Fibroblast of peridontal ligament (primary cell): ENCODE data around the gene TMEM60.
"Not testable (repeated sequence)": the region's sequence is repeated elsewhere in the genome, so short reads cannot be mapped to it uniquely, and the experiment has no call there.

ENCODE experiments used
- DNase-seq: peaks from one replicate; pipeline ENCODE4 v3.0.0-alpha.2; 2010; ENCODE audit errors: extremely low read depth

The TMEM60 gene

DNA sequence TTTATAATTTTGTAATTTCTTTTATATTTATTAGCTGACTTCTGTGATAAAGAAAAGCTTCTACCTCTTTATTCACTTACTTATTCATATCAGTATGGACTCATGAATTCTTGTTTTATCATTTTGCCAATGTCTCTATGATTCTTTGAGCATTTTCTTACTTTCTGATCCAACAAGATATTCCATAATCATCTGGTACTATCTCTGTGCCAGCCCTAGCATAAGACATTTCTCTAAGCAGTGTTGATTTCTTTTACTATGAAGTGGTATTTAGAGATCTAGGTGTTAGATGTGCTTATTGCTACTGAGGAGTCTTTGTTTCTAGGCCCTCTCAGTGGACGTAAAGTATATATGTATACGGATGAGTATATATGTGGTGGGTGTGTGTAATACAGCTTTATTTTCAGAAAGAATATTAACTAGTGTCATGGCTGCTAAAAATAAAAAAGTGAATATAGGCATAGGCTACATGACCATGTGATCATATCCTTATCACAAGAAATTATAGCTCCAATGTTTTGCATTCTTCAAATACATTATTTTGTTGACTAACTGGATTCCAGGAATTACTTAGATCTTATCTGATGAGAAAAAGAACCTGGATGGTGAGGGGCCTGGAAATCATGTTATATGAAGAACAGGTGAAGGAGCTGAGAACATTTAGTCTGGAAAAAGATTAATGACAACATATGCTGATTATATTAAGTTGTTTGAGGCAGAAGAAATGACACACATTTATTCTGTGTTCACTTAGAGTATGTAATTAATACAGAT lies 13.5 kb upstream of the TMEM60 start:
- DNase-seq, result no peak

DNA sequence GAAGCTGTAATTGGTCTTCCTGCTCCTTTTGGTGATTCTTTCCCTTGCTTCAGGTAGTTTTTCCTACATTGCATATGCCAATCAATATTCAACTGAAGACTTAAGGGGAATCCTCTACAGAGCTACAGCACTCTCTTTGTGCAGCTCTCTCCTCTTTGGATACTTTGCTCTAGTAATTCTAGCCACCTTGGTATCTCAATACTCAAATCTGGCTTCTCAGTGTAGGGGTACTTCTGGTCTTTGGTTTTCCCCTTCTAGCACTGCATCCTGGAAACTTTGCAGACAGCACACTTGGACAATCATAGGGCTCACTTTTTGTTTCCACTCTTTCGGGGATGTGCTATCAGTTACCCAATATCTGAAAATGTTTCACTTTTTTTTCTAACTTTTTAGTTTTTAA lies 10.3 kb upstream of the TMEM60 start:
- DNase-seq, result no peak

DNA sequence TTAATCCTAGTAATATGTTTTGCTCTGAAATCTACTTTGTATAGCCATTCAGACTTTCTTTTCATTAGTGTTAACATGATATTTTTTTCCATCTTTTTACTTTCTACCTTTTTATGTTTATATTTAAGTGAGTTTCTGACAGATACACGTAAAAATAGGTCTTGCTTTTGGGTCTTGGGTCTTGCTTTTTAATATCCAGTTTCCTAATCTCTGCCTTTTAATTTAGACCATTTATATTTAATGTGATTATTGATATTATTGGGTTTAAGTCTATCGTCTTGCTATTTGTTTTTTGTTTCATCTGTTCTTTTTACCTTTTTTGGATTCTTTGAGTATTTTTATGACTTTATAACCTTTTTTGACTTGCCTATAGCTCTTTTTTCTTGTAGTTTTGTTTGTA lies 8.2 kb upstream of the TMEM60 start:
- no peak for DNase-seq

DNA sequence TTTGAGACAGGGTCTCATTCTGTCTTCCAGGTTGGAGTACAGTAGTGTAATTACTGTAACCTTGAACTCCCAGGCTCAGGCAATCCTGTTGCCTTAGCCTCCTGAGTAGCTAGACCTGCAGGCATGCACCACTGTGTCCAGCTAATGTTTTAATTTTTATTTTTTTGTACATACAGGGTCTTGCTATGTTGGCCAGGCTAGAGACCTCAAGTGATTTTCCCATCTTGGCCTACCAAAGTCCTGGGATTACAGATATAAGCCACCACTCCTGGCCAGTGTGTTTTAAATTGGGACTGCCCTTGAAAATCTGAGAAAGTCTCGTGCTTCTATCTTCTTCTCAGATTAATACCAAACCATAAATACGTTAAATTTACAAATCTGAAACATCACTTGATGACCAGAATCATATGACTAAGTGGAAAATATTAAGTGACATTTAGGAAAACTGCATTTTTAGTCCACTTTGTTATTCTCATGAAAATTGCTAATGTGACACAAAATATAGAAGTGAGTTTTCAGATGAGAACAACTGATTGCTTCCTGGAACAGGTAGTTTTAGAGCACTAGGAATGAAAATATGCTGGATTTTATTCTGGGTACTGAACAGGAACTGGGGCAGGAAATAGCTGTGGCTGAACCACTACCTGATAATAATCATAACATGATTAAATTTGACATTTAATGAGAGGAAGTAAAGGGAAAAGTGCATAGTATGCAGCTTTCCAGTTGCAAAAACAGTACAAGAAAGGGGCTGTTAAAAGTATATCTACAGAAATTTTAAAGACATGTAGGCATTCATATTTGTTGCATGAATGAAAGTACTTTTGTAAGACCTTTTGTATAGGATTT lies 4.5 kb upstream of the TMEM60 start:
- DNase-seq, result no peak

DNA sequence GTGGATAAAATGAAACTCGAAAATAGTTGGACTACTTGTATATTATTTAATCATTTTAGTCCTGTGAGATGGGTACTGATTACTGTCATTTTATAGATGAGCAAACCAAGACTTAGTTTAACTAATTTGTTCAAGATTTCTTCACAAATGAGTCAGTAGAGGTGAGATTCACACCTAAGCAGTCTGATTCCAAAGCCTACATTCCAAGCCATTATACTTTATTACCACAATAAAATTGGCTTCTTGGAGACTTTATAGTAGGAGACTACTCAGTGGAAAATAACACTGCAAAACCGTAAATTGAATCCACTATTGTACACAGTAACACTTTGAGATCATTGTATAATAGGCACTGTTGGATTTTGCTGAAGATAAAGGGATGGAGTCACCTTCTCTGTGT lies 2.5 kb upstream of the TMEM60 start:
- no peak for DNase-seq

DNA sequence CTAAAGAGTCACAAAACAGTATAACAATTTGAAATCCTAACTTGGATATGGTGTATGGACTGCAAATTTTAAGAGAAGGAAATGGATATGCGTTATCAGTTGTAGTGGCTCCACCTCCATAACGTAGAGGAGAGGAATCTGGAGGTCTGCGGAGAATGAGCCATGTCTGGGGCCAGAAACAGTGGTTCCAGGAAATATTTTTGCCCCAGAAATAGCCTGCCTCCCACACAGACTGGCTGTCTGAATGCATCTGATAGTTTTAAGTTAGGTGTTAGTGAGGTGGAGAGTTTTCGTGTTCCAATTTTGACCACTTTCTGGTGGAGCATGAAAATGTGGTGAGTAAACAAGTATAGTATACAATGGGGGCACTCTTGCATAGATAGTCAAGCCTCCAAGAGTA lies 1.9 kb upstream of the TMEM60 start:
- no peak for DNase-seq

DNA sequence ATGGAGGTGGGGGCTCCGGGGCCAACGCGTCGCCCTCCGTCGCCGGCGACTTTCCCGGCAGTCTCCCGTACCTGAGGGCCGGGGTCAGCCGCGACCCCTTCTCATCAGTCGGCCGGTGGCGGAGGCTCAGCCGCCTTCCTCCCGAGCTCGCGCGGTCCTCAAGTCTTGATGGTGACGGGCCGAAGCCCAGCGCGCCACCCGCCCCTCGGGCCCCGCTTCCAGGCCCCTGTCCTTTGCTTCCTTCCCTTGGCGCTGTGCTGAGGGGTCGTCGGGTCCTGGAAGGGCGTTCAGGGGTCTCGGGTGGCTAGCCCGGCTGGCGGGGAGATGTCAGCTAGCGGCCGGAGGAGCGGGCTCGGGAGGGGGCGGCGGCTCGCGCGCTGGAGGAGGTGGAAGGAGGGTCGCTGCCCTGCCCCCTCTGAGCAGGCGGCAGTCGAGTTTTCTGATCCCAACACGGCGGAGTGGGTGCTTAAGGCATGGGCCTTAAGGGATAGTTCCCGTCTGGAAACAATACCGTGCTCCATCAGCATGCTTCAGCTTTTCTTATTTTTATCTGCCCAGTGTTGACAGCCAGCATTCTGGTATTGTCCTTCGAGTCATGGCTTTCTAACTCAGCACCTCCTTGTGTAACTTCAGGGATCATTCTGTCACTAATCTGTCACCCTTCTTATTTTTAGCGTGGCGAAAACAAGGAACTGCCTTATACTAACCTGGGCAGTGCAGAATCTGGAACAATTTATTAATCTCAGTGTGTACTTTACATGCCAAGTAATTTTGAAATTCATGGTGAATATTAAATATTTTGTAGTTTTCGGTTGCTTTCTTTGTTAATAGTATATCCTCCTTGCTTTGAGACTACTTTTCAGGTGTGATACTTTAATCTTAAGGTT lies 1.1 kb upstream of the TMEM60 start:
- DNase-seq, result peak; percentile 38

DNA sequence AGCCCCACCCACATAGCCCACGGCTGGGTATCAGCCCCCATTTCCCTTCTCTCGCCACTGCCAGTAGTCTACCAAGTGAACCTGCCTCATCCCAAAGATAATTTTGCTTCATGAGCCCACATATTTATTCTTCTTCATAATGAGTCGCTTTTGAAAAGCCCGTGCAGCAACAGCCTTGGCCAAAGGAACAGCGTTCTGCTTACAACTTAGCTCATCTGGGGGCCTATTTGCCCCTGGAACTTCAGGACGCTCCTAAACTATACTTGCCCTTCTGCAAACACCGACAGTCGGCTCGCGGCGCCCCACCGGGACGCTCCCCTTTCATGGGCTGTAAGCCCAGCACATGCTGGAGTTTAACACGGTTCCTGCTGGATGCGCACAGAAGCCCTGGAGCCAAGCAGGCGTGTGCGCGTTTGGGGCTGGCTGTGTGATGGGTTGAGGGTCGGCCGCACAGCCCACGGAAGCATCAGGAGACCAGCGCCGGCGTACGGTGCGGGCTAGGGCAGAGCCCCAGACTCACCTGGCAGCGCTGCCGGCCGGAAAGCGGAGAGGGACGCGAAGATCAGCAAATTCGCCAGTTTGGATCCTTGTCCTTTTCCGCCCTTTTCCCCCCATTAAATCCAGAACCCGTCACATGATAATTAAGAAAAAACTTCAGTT lies 370 bp downstream of the TMEM60 start:
- DNase-seq, result peak; percentile 33

DNA sequence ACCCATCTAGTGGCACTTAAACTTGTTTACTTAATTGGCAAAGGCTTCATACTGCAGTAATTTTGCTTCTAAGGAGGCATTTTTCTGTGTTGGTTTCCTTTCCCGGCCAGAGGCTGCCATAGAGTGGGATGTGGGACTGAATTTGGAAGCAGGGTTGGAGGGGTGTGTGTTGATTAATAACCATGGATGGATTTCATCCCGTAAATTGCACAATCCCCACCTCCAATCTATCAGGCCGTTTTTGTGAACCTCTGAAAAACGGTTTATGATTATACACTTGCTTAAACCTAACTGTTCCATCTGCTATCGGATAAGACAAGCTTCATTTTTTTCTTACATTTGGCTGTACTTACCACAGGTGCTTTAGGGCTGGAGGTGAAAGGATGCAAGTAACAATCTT lies 1.3 kb downstream of the TMEM60 start:
- no peak for DNase-seq

DNA sequence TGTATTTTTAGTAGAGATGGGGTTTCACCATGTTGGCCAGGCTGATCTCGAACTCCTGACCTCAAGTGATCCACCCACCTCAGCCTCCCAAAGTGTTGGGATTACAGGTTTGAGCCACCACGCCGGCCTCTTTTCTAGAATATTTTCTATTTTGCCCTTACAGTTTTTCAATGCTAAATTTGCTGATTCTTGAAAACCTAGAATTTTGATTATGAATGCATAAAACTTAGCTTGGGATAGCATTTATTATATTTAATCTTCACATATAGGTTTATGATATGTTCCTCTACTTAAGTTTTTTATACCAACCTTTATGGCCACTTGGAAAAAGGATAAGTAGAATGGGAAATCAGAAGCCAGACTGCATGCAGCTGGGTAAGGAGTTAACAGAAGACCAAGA lies 2.1 kb downstream of the TMEM60 start:
- no peak for DNase-seq

DNA sequence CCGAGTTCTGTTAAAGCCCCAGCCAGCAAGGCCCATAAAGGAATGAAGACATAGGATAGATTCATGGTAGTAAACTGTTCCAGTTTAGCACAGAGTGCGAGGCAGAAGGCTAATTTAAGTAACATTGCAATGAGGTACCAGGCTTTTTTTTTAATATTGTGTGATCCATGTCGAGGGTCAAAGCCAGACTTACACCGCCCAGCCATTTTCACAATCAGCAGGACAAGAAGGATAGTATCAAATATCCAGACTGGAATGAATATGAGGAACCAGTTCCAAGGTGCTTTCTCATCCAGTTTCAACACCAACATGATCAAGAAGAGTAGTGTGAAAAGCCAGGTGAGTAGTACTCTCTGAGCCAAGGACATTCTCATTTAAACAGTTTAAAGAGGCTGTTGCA lies 4.2 kb downstream of the TMEM60 start:
- DNase-seq, result no peak

DNA sequence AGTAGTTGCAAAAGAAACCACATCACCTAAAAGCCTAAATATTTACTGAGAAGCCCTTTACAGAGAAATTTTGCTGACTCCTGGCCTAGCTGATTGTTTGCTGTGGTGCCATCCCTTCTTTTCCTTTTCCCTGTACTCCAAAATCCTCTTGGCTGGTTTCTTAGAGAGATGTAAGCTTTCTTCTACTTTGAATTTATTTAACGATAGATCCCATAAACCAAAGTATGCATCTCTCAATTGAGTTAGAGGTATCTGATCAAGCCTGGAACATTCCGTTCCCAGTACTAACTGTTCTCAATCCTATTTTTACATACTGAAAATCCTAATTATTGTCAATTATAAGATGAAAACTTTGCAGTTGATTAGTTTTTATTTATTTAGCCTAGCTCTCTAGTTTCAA lies 6.3 kb downstream of the TMEM60 start:
- no peak for DNase-seq

DNA sequence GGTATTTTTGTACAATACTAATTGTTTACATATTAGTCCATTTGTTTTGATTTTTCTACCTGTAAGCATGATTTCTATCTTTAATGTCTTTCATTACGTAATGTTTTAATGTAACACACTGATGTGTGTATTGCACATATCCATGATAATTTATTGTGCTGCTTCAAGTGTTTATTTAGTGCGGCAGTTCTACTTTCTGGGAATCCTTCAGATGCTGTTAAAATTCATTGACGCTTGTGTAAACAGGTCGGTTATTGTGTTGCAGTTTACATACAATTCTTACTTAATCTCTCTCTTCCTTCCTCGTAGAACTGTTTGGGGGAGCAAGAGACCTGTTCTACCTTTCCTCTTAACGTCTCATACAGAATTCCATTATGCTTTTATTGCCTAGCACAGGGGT lies 6.9 kb downstream of the TMEM60 start:
- DNase-seq, result no peak

DNA sequence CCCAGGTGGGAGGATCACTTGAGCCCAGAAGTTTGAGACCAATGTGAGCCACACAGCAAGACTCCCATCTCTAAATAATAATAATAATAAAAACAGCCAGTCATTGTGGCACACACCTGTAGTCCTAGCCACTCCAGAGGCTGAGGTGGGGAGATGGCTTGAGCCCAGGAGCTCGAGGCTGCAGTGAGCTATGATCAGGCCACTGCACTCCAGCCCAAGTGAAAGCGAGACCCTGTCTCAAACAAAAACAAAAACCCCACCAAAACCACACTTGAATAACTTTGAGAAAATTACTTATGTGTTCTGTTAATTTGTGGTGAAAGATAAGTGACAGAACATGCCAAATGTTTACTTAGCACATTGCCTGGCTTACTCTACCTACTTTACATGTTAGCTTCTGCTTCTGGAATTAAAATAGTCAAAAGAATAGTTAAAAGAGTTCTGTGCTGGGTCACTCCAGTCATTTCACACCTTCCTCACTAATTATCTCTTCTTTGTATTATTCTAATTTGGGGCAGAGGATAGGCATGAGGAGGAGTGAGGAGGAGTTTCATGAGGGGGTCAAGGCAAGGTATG lies 9.8 kb downstream of the TMEM60 start:
- no peak for DNase-seq

DNA sequence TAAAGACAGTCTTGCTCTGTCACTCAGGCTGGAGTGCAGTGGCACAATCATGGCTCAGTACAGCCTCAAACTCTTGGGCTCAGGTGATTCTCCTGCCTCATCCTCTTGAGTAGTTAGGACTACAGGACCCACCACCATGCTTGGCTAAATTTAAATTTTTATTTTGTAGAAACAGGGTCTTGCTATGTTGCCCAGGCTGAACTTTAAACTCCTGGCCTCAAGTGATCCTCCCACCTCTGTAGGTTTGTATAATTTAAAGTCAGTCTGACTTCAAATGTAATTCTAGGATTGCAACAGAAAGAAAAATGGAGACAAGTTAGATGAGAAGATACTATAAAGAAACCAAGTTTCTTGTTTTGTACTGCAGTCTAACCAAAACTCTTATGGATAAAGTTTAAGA lies 11.5 kb downstream of the TMEM60 start:
- no peak for DNase-seq

DNA sequence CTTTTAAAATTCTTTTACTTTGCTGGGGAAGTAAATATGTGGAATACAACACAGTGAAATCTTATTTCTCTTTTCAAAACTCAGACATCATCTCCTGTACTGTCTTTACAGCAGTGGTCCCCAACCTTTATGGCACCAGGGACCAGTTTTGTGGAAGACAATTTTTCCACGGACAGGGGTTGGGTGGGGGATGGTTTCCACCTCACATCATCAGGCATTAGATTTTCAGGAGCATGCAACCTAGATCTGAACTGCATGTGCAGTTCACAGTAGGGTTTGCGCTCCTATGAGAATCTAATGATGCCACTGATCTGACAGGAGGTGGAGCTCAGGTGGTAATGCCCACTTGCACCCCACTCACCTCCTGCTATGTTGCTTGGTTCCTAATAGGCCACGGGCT lies 12.2 kb downstream of the TMEM60 start:
- DNase-seq, result no peak

DNA sequence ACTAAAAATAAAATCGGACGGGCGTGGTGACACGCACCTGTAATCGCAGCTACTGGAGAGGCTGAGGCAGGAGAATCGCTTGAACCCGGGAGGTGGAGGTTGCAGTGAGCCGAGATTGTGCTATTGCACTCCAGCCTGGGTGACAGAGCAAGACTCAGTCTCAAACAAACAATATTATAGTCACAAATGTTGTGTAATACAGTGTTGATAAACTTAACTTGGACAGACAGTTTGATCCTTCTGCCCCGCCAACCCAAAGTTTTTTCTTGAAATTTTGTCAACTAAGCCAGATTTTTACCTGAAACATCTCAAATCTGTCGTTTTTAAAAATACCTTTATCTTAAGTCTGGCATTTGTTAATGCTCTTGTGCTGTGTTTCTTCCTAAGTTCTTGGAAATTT lies 13.8 kb downstream of the TMEM60 start:
- not testable (repeated sequence) for DNase-seq

DNA sequence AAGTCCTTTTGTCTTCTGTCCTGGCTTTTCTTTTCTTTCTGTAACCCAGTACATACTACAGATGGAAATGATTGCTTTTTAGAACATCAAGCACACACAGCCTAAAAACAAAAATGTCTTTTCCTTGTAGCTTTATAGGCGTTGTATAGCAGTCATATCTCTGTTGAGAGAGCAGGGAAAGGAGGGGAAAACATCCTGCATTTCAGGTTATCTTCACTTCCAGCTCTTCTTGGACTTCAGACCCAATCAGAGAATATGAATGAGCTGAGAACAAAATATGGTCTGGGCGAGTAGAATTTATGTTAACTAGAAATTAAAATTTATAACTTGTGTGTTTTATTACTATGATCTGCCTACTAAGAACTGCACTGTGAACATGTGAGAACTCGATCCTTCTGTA lies 14.7 kb downstream of the TMEM60 start:
- no peak for DNase-seq

DNA sequence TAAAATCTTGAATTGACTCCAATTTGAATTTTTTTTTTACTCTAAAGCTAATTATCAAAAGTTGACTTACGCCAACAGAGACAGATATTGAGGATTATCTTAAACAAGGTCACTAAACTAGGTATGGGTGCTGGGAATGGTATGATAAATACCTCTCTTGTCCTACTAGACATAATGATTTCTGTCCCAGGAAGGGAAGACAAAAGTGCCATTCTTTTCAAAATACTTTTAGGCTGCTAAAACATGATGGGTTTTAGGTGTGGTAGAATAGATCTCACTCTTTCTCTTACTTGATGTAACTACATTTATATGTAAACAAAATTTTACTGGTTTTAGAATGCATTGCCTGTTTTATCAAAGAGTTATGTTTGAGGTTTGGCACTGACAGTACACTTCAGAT lies 15.1 kb downstream of the TMEM60 start:
- DNase-seq, result no peak

DNA sequence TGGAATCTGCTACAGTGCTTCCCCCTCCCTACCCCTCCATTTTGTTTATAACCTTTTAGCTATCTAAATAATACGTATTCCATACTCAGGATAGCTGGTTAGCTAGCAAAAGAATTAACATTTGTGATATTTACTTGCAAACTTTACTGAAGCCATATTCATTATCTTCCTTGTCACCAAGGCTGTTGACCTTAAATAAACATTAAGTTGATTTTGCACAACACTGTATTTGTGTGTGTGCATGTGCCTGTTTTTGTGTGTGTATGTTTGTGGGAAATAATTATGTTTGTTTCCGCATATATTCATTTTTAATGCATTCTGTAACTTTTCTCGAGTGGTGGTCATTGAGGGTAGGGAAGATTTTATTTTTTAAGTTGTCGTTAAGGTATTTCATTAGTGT lies 15.9 kb downstream of the TMEM60 start:
- DNase-seq, result no peak

DNA sequence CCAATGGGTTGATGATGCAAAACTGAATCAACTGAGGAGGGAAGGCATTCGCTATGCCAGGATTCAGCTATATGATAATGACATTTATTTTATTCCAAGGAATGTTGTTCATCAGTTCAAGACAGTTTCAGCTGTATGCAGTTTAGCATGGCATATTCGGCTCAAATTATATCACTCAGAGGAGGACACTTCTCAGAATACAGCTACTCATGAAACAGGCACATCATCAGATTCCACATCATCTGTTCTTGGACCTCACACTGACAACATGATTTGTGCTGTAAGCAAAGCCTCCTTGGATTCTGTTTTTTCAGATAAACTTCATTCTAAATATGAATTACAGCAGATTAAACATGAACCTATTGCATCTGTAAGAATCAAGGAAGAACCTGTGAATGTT lies 19.7 kb downstream of the TMEM60 start:
- no peak for DNase-seq
